Immature natural killer cell (primary cell): ENCODE data around the gene ZHX3. TPM values are rescaled to one million over a fixed set of nuclear protein-coding genes. Genes with fewer than 3 reads are reported as not detected.

Experiments
- DNase-seq, 3 donors: peaks; one replicate each; pipeline ENCODE4 v3.0.0; 2022; ENCODE audit warnings: mixed read lengths in 1 of 3
- H3K27ac Mint-ChIP-seq, 6 donors: one replicate each; pipeline ENCODE4 v1.8.0; 2020; ENCODE audit warnings: mixed read lengths in 6 of 6, mild to moderate bottlenecking in 5 of 6, inconsistent platforms in 4 of 6, moderate library complexity in 3 of 6
- H3K27me3 Mint-ChIP-seq, 3 donors: one replicate each; pipeline ENCODE4 v1.8.0; 2020 to 2021; ENCODE audit warnings: low read depth in 3 of 3, mild to moderate bottlenecking in 3 of 3, mixed read lengths in 3 of 3, moderate library complexity in 3 of 3, inconsistent platforms in 1 of 3
- H3K36me3 Mint-ChIP-seq, 3 donors: one replicate each; pipeline ENCODE4 v1.8.0; 2020; ENCODE audit warnings: mixed read lengths in 3 of 3, inconsistent platforms in 2 of 3, mild to moderate bottlenecking in 2 of 3
- H3K4me1 Mint-ChIP-seq, 2 donors: one replicate each; pipeline ENCODE4 v1.8.0; 2020; ENCODE audit warnings: inconsistent platforms in 2 of 2, mild to moderate bottlenecking in 2 of 2, mixed read lengths in 2 of 2, moderate library complexity in 1 of 2
- H3K4me3 Mint-ChIP-seq, 5 donors: one replicate each; pipeline ENCODE4 v1.8.0; 2020; ENCODE audit warnings: mild to moderate bottlenecking in 5 of 5, mixed read lengths in 5 of 5, inconsistent platforms in 3 of 5, moderate library complexity in 3 of 5
- H3K9me3 Mint-ChIP-seq, 6 donors: one replicate each; pipeline ENCODE4 v1.8.0; 2020; ENCODE audit warnings: mild to moderate bottlenecking in 6 of 6, mixed read lengths in 6 of 6, inconsistent platforms in 4 of 6, moderate library complexity in 3 of 6
- polyA plus RNA-seq, 3 donors: library from polyadenylated mRNA; unstranded; fragments of 300-500 nt; fragmentation: Illumina TruSeq; gene quantifications; one replicate each; pipeline ENCODE4 v1.2.3, GENCODE V29; 2021

The ZHX3 gene
- polyA plus RNA-seq, 3 donors from 2014 or later: 2.1 to 3.9 (median 3.3) TPM

GRCh38 chr20:41163821-41164220 is 153.7 kb downstream of the ZHX3 start:
- no peaks in the 10 kb centered on the region for H3K9me3 Mint-ChIP-seq
- no peak for DNase-seq
- peaks cover 49 to 61% of the 10 kb centered on the region in 2 donors for H3K4me1 Mint-ChIP-seq
- H3K4me3 Mint-ChIP-seq: no peak overlapping the region
- peaks cover 2 to 5% (median 5%) of the 10 kb centered on the region in 3 donors for H3K27me3 Mint-ChIP-seq
- H3K27ac Mint-ChIP-seq: no peak overlapping the region
- H3K36me3 Mint-ChIP-seq: peaks cover 47 to 76% (median 65%) of the 10 kb centered on the region in 3 donors

- Mint-ChIP-seq H3K36me3 (peaks cover 47 to 68% (median 59%) of the 10 kb centered on the region in 3 donors), H3K27ac (no peak overlapping the region), H3K9me3 (no peaks in the 10 kb centered on the region), H3K27me3 (peaks cover 0 to 7% (median 3%) of the 10 kb centered on the region in 3 donors), H3K4me1 (peaks cover 51 to 62% of the 10 kb centered on the region in 2 donors), H3K4me3 (no peak overlapping the region)
- DNase-seq: no peak
These were observed 155.1 kb downstream of the ZHX3 start for GRCh38 chr20:41162396-41162795.

DNA sequence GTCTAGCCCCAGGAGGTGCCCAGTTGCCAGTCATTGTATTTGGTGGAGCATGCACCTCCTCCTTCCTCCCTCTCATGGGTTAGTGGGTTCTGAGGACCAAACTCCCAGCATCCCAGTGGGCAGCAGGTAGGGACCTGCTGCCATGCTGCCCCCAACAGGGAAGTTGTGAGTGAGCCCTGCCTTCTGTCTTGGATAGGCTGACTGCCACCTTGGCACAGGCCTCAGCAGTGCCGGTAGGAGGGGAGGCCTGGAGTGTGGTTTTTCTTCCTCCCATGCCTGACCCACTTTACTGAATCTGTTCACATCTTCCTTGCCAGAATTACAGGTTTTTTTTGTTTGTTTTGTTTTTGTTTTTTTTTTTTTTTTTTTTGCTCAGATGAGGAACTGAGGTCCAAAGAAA is 155.6 kb downstream of the ZHX3 start:
- H3K27me3 Mint-ChIP-seq: peaks cover 3 to 8% (median 4%) of the 10 kb centered on the region in 3 donors
- peaks cover 43 to 63% (median 54%) of the 10 kb centered on the region in 3 donors for H3K36me3 Mint-ChIP-seq
- no peak for DNase-seq
- H3K27ac Mint-ChIP-seq: peak overlapping the region in 2 of 6 donors; percentile 7 to 69
- H3K9me3 Mint-ChIP-seq: no peaks in the 10 kb centered on the region
- no peak overlapping the region for H3K4me3 Mint-ChIP-seq
- peaks cover 51 to 62% of the 10 kb centered on the region in 2 donors for H3K4me1 Mint-ChIP-seq

DNA sequence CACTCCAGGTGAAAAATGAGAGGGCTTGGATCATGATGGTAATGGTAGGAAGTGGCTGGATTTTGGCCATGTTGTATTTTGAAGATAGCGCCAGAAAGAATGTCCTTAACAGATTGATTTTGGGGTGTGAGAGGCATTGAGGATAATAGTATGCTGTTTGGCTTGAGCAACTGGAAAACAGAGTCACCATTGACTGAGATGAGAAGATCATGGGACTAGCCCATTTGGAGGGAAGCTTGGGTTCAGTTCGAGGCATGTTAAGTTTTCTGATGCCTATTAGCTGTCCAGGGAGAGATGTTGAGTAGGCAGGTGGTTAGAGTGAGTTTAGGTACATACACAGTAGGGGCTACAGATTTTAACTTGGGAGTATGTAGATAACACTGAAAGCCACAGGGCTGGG is 156.8 kb downstream of the ZHX3 start:
- Mint-ChIP-seq H3K27ac (peak overlapping the region in 5 of 6 donors; percentile 4 to 96 (median 76)), H3K36me3 (peaks cover 33 to 51% (median 42%) of the 10 kb centered on the region in 3 donors), H3K4me3 (no peak overlapping the region)

DNA sequence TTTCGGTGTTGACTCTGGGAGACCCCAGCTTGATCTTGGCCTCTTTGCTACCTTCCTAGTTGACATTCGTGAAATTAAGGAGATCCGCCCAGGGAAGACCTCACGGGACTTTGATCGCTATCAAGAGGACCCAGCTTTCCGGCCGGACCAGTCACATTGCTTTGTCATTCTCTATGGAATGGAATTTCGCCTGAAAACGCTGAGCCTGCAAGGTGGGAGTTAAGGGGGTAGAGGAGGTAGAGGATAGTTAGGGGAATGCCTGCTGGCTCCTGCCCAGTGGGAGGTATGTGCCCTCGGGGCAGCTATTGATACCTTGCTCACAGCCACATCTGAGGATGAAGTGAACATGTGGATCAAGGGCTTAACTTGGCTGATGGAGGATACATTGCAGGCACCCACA is 158.0 kb downstream of the ZHX3 start:
- peak overlapping the region in 1 of 5 donors; percentile 14 for H3K4me3 Mint-ChIP-seq
- H3K27ac Mint-ChIP-seq: peak overlapping the region; percentile 82 to 99 (median 96)
- H3K36me3 Mint-ChIP-seq: peaks cover 25 to 40% (median 33%) of the 10 kb centered on the region in 3 donors
- H3K4me1 Mint-ChIP-seq: peaks cover 68 to 75% of the 10 kb centered on the region in 2 donors
- H3K9me3 Mint-ChIP-seq: no peaks in the 10 kb centered on the region
- no peak for DNase-seq
- peaks cover 6 to 12% (median 8%) of the 10 kb centered on the region in 3 donors for H3K27me3 Mint-ChIP-seq

More for the DNA sequence above, 156.8 kb downstream of the ZHX3 start:
- Mint-ChIP-seq H3K9me3 (no peaks in the 10 kb centered on the region), H3K27me3 (peaks cover 6 to 12% (median 8%) of the 10 kb centered on the region in 3 donors), H3K4me1 (peaks cover 57 to 67% of the 10 kb centered on the region in 2 donors)
- DNase-seq: no peak

DNA sequence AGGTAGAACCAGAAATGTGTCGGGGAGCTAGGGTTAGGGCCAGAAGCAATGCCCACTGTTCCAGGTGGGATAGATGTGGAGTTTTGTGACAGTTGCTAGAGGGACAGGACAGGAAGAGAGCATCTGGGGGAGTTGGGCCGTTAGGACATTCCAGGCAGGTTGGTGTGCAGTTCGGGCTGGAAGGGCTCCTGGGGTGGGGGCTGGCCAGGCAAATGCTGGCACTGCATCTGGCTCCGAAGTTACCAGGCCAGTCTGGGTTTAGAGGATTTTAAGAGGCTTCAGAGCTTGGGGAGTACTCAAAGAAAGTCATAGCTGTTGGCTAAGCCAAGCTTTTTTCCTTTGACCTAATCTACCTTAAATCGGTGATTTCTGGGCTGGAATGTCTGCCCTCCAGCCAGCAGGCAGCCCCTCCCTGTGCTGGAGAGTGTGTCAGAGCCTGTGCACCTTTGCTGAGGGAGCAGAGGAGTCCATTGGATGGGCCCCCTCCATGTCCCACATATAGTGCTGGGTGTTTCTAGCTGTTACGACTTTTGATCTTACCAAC is 159.4 kb downstream of the ZHX3 start:
- peak overlapping the region; percentile 94 to 99 (median 96) for H3K27ac Mint-ChIP-seq
- peak overlapping the region; percentile 77 to 90 (median 80) for H3K4me3 Mint-ChIP-seq
- peaks cover 14 to 26% (median 20%) of the 10 kb centered on the region in 3 donors for H3K36me3 Mint-ChIP-seq
- peaks cover 6 to 12% (median 8%) of the 10 kb centered on the region in 3 donors for H3K27me3 Mint-ChIP-seq
- DNase-seq: no peak
- no peaks in the 10 kb centered on the region for H3K9me3 Mint-ChIP-seq
- H3K4me1 Mint-ChIP-seq: peaks cover 79 to 81% of the 10 kb centered on the region in 2 donors

DNA sequence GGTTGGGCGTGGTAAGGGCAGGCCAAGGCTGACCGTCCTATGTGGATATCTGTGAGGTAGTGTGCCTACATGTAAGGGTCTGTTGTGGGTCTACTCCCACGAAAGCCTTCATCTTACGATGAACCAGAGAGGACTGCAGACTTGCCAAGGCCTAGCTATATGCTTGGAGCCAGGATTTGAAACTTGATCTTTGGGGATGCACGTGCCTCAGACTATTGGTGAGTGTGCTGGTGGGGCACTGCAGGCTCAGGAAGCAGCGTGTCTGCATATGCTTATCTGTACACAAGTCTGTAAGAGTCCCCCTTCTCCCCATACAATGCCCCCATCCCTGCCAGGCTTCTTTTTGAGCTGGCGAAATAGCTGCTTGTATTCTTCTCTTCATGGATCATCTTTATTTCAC is 162.3 kb downstream of the ZHX3 start:
- DNase-seq: no peak
- peaks cover 8 to 12% (median 8%) of the 10 kb centered on the region in 3 donors for H3K27me3 Mint-ChIP-seq
- peaks cover 93 to 98% of the 10 kb centered on the region in 2 donors for H3K4me1 Mint-ChIP-seq
- H3K36me3 Mint-ChIP-seq: peaks cover 3 to 9% (median 6%) of the 10 kb centered on the region in 3 donors
- peak overlapping the region; percentile 94 to 99 (median 96) for H3K27ac Mint-ChIP-seq
- H3K9me3 Mint-ChIP-seq: no peaks in the 10 kb centered on the region
- no peak overlapping the region for H3K4me3 Mint-ChIP-seq

- peaks cover 2 to 4% (median 3%) of the 10 kb centered on the region in 3 donors for H3K36me3 Mint-ChIP-seq
- peak overlapping the region; percentile 94 to 99 (median 96) for H3K27ac Mint-ChIP-seq
- peaks cover 89 to 95% of the 10 kb centered on the region in 2 donors for H3K4me1 Mint-ChIP-seq
- DNase-seq: no peak
- peak overlapping the region in 1 of 5 donors; percentile 40 for H3K4me3 Mint-ChIP-seq
- H3K9me3 Mint-ChIP-seq: no peaks in the 10 kb centered on the region
- H3K27me3 Mint-ChIP-seq: peaks cover 8 to 12% (median 8%) of the 10 kb centered on the region in 3 donors
These were observed 162.9 kb downstream of the ZHX3 start for GRCh38 chr20:41154436-41155176.

DNA sequence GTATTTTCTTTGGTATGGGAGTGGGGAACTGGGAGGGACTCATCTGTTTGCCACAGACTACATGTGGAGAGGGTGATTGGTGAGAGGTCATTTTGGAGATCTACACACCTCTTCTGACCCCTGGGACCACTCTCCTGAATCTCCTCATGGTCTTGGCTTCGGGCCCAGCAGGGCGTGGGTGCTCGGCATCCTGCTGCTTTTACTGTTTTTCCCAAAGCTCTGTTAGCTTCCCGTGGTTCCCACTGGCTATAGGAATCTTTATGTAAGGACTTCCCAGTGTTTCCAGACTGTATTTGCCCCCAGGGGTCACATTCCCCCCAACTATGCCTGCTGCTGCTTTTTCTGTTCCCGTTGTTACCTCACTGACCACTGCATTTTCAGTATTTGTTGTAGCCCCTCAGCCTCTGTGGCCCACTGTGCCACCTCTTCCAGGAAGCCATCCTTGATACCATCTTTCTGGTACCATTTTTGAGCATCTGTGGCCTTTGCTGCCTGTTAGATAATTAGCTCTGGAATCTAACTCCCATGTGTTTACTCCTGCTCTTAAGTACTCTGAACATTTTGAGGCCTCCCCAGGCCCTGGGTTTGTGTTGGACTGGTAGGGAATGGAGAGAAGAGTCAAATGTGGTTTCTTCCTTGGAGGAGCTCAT is 165.3 kb downstream of the ZHX3 start:
- DNase-seq: no peak
- Mint-ChIP-seq H3K4me3 (peak overlapping the region in 1 of 5 donors; percentile 30), H3K9me3 (no peaks in the 10 kb centered on the region), H3K4me1 (peaks cover 88 to 93% of the 10 kb centered on the region in 2 donors), H3K27ac (peak overlapping the region; percentile 50 to 90 (median 85)), H3K36me3 (no peaks in the 10 kb centered on the region), H3K27me3 (peaks cover 8 to 11% (median 8%) of the 10 kb centered on the region in 3 donors)

GRCh38 chr20:41151134-41151869 is 166.2 kb downstream of the ZHX3 start:
- DNase-seq: no peak
- Mint-ChIP-seq H3K36me3 (peaks cover 0 to 3% (median 0%) of the 10 kb centered on the region in 3 donors), H3K4me3 (peak overlapping the region in 1 of 5 donors; percentile 10), H3K27ac (peak overlapping the region in 5 of 6 donors; percentile 37 to 79 (median 64)), H3K9me3 (no peaks in the 10 kb centered on the region), H3K27me3 (peaks cover 0 to 4% (median 2%) of the 10 kb centered on the region in 3 donors), H3K4me1 (peaks cover 88 to 93% of the 10 kb centered on the region in 2 donors)

GRCh38 chr20:41150664-41151063 is 166.9 kb downstream of the ZHX3 start:
- peaks cover 0 to 2% (median 2%) of the 10 kb centered on the region in 3 donors for H3K27me3 Mint-ChIP-seq
- DNase-seq: no peak
- no peaks in the 10 kb centered on the region for H3K9me3 Mint-ChIP-seq
- H3K4me1 Mint-ChIP-seq: peaks cover 88 to 93% of the 10 kb centered on the region in 2 donors
- peak overlapping the region in 5 of 6 donors; percentile 37 to 79 (median 64) for H3K27ac Mint-ChIP-seq
- peak overlapping the region in 3 of 5 donors; percentile 4 to 51 (median 24) for H3K4me3 Mint-ChIP-seq
- peaks cover 0 to 4% (median 0%) of the 10 kb centered on the region in 3 donors for H3K36me3 Mint-ChIP-seq

GRCh38 chr20:41148942-41149341 is 168.6 kb downstream of the ZHX3 start:
- Mint-ChIP-seq H3K27me3 (peaks cover 0 to 2% (median 2%) of the 10 kb centered on the region in 3 donors), H3K36me3 (peaks cover 0 to 11% (median 0%) of the 10 kb centered on the region in 3 donors), H3K9me3 (no peaks in the 10 kb centered on the region), H3K4me1 (peaks cover 88 to 93% of the 10 kb centered on the region in 2 donors), H3K27ac (peak overlapping the region in 4 of 6 donors; percentile 0 to 57 (median 30)), H3K4me3 (no peak overlapping the region)
- DNase-seq: no peak

DNA sequence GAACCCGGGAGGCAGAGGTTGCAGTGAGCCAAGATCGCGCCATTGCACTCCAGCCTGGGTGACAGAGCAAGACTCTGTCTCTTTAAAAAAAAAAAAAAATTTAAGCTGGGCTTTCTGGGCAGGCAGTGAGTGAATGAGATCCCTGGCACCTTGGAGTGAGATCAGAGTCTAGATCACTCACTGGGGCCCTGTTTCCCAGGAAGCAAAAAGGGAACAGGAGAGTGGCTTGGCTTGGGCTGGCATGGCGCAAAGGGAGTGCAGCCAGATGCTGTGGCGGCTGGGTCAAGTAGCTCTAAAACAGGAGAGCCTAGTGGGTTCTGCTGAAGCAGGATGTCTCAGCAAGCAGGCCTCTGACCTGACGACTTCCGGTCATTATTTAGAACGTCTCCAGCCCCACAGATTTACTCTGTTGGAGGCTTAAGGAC is 169.8 kb downstream of the ZHX3 start:
- H3K36me3 Mint-ChIP-seq: peaks cover 0 to 11% (median 0%) of the 10 kb centered on the region in 3 donors
- DNase-seq: no peak
- H3K27ac Mint-ChIP-seq: peak overlapping the region in 2 of 6 donors; percentile 8 to 57
- H3K4me1 Mint-ChIP-seq: peaks cover 94% of the 10 kb centered on the region in 2 donors
- no peaks in the 10 kb centered on the region for H3K9me3 Mint-ChIP-seq
- H3K27me3 Mint-ChIP-seq: peaks cover 0 to 2% (median 2%) of the 10 kb centered on the region in 3 donors
- H3K4me3 Mint-ChIP-seq: peak overlapping the region in 1 of 5 donors; percentile 12
